ENCODE measurements around the gene SPON2.
A peak's percentile ranks its signal among the peaks of the same experiment; 100 is the strongest.
"Not testable (repeated sequence)": the region's sequence is repeated elsewhere in the genome, so short reads cannot be mapped to it uniquely, and the experiment has no call there.

Gene SPON2

GRCh38 chr4:1151541-1151940, 20.8 kb downstream of the SPON2 start:
- no peak for DNase-seq (ENCODE audit: low read depth)

- no peak for DNase-seq (ENCODE audit: low read depth)
Measured at GRCh38 chr4:1150875-1151274, 21.5 kb downstream of the SPON2 start.

GRCh38 chr4:1139860-1140259, 32.5 kb downstream of the SPON2 start:
- no peak for DNase-seq (ENCODE audit: low read depth)

- no peak for DNase-seq (ENCODE audit: low read depth)
Measured at GRCh38 chr4:1137850-1138249, 34.5 kb downstream of the SPON2 start.

GRCh38 chr4:1137063-1137776, 35.2 kb downstream of the SPON2 start:
- DNase-seq (ENCODE audit: low read depth) = no peak

- no peak for DNase-seq (ENCODE audit: low read depth)
Measured at GRCh38 chr4:1136048-1136447, 36.3 kb downstream of the SPON2 start.

GRCh38 chr4:1133033-1133432, 39.4 kb downstream of the SPON2 start:
- no peak for DNase-seq (ENCODE audit: low read depth)

- peak; percentile 27 for DNase-seq (ENCODE audit: low read depth)
Measured at GRCh38 chr4:1130316-1131186, 41.8 kb downstream of the SPON2 start.

GRCh38 chr4:1126506-1126905, 45.9 kb downstream of the SPON2 start:
- DNase-seq (ENCODE audit: low read depth) = no peak

GRCh38 chr4:1125466-1125865, 46.9 kb downstream of the SPON2 start:
- DNase-seq (ENCODE audit: low read depth) = not testable (repeated sequence)

GRCh38 chr4:1124818-1125217, 47.6 kb downstream of the SPON2 start:
- no peak for DNase-seq (ENCODE audit: low read depth)

GRCh38 chr4:1122505-1122904, 49.9 kb downstream of the SPON2 start:
- DNase-seq (ENCODE audit: low read depth) = no peak

All from HS-27A (cell line).